ENCODE measurements around the gene BCR.
"Not testable (repeated sequence)": the region's sequence is repeated elsewhere in the genome, so short reads cannot be mapped to it uniquely, and the experiment has no call there.

Gene BCR

DNA sequence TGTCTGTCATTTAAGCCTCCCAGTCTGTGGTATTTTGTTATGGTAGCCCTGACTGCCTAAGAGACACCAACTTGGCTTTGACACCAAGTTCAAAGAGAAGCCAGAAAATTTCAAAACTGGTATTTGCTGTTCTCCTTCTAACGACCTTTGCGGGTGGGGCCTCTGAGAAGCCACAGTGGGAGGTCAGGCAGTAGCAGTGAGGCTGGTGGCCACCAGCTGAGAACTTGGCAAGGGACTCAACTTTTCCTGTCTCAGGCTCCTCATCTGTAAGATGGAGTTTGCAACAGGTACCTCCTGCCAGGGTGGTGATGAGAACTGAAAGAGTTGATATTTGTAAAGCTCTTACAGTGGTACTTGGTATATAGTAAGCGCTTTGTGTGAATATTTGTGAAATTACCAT lies 183.4 kb downstream of the BCR start:
- Histone ChIP-seq H3K9me3 (ENCODE audit: severe bottlenecking) (no peaks in the 10 kb centered on the region), H3K36me3 (ENCODE audit: low read depth) (no peaks in the 10 kb centered on the region), H3K27ac (ENCODE audit: poor library complexity, severe bottlenecking) (no peak overlapping the region), H3K27me3 (ENCODE audit: insufficient read depth, poor library complexity, severe bottlenecking) (peaks cover 5% of the 10 kb centered on the region), H3K4me3 (ENCODE audit: severe bottlenecking) (no peak overlapping the region), H3K4me1 (ENCODE audit: insufficient read depth, poor library complexity, severe bottlenecking) (no peaks in the 10 kb centered on the region)
- TF ChIP-seq, protein P1, sequence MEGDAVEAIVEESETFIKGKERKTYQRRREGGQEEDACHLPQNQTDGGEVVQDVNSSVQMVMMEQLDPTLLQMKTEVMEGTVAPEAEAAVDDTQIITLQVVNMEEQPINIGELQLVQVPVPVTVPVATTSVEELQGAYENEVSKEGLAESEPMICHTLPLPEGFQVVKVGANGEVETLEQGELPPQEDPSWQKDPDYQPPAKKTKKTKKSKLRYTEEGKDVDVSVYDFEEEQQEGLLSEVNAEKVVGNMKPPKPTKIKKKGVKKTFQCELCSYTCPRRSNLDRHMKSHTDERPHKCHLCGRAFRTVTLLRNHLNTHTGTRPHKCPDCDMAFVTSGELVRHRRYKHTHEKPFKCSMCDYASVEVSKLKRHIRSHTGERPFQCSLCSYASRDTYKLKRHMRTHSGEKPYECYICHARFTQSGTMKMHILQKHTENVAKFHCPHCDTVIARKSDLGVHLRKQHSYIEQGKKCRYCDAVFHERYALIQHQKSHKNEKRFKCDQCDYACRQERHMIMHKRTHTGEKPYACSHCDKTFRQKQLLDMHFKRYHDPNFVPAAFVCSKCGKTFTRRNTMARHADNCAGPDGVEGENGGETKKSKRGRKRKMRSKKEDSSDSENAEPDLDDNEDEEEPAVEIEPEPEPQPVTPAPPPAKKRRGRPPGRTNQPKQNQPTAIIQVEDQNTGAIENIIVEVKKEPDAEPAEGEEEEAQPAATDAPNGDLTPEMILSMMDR (IDR thresholded peaks at IDR 0.05; ENCODE audit: poor library complexity, severe bottlenecking) = no peak
- DNase-seq (ENCODE audit: low spot score) (no peak), ATAC-seq (ENCODE audit: low read depth) (no peak)

DNA sequence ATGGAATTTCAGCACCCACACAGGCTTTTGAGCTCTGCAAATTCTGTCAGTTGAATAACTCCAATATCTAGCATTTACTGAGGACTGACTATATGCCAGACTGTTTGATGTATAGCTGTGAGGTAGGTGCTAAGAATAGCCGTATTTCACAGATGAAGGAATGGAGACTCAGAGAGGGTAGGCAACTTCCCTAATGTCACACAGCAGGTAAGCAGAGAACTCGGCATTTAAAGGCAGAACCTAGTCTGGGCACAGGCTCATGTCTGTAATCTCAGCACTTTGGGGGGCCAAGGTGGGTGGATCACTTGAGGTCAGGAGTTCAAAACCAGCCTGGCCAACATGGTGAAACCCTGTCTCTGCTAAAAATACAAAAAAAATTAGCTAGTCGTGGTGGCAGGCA lies 184.1 kb downstream of the BCR start:
- ATAC-seq (ENCODE audit: low read depth) (no peak), DNase-seq (ENCODE audit: low spot score) (no peak)
- H3K27ac ChIP-seq (ENCODE audit: poor library complexity, severe bottlenecking) = no peak overlapping the region
- no peaks in the 10 kb centered on the region for H3K36me3 ChIP-seq (ENCODE audit: low read depth)
- H3K4me1 ChIP-seq (ENCODE audit: insufficient read depth, poor library complexity, severe bottlenecking) = no peaks in the 10 kb centered on the region
- no peaks in the 10 kb centered on the region for H3K9me3 ChIP-seq (ENCODE audit: severe bottlenecking)
- TF ChIP-seq, protein P1 (IDR thresholded peaks at IDR 0.05; ENCODE audit: poor library complexity, severe bottlenecking) = no peak
- H3K27me3 ChIP-seq (ENCODE audit: insufficient read depth, poor library complexity, severe bottlenecking) = peaks cover 5% of the 10 kb centered on the region
- no peak overlapping the region for H3K4me3 ChIP-seq (ENCODE audit: severe bottlenecking)

DNA sequence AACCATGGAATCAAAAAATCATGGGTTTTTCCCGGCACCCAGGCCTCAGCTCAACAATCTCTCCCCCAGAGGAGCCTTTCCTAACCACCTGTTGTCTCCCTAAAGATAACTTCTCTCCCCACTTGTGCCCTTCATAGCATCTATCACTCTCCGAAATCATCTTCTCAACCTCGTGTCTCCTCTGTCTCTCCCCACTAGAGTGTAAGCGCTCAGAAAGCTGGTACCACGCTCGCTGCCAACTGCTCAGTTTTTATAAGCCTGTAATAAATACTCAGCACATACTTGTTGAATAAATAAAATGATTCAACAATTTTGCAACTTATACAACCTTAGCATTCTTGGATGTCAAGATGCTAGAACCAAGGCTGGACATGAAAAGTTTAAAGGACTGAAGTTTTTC lies 185.2 kb downstream of the BCR start:
- Histone ChIP-seq H3K4me1 (ENCODE audit: insufficient read depth, poor library complexity, severe bottlenecking) (no peaks in the 10 kb centered on the region), H3K9me3 (ENCODE audit: severe bottlenecking) (no peaks in the 10 kb centered on the region), H3K36me3 (ENCODE audit: low read depth) (no peaks in the 10 kb centered on the region), H3K27me3 (ENCODE audit: insufficient read depth, poor library complexity, severe bottlenecking) (peaks cover 5% of the 10 kb centered on the region), H3K4me3 (ENCODE audit: severe bottlenecking) (no peak overlapping the region), H3K27ac (ENCODE audit: poor library complexity, severe bottlenecking) (no peak overlapping the region)
- DNase-seq (ENCODE audit: low spot score) (no peak), ATAC-seq (ENCODE audit: low read depth) (no peak)
- TF ChIP-seq, protein P1 (IDR thresholded peaks at IDR 0.05; ENCODE audit: poor library complexity, severe bottlenecking) = no peak

DNA sequence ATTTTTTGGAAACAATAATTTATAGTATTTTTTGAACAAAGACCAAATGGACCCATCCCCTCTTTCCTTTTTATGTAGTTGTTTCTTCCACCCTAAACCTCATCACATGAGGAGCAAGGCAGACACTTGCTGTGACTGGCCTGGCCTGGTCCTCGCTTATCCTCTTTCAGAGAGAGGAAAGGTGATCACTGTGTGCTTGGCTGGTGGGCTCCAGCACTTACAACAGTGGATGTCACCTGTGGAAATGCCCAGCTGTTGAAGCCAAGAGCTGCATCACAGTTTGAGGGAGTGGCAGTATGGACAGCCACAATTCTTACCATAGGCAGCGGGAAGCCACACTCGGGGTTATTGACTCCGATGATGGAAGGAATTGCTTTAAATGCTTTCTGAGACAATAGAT lies 185.7 kb downstream of the BCR start:
- H3K36me3 ChIP-seq (ENCODE audit: low read depth) = no peaks in the 10 kb centered on the region
- H3K27me3 ChIP-seq (ENCODE audit: insufficient read depth, poor library complexity, severe bottlenecking) = peaks cover 5% of the 10 kb centered on the region
- DNase-seq (ENCODE audit: low spot score) = no peak
- no peak overlapping the region for H3K27ac ChIP-seq (ENCODE audit: poor library complexity, severe bottlenecking)
- ATAC-seq (ENCODE audit: low read depth) = no peak
- no peaks in the 10 kb centered on the region for H3K4me1 ChIP-seq (ENCODE audit: insufficient read depth, poor library complexity, severe bottlenecking)
- H3K9me3 ChIP-seq (ENCODE audit: severe bottlenecking) = no peaks in the 10 kb centered on the region
- no peak overlapping the region for H3K4me3 ChIP-seq (ENCODE audit: severe bottlenecking)
- TF ChIP-seq, protein P1 (IDR thresholded peaks at IDR 0.05; ENCODE audit: poor library complexity, severe bottlenecking) = no peak

DNA sequence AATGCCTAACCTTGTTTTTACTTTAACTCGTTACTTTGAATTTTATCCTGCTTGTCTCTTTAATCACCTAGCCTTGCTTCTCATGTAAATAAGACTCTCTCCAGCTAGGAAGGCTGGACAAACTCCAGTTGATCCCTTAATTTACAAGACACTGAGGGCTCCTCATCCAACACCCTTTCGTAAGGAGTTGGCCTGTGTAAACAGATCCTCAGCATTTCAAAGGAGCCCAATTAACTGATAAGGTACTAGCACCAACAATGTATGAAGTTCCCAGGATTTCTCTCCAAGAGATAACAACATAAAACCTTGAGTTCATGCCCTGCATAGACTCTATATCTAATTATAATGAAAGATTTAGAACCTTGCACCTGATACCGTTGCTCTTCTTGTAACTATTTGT lies 186.9 kb downstream of the BCR start:
- not testable (repeated sequence) for H3K27me3 ChIP-seq (ENCODE audit: insufficient read depth, poor library complexity, severe bottlenecking); ATAC-seq (ENCODE audit: low read depth)

More for the DNA sequence above, 186.9 kb downstream of the BCR start:
- not testable (repeated sequence) for H3K27ac ChIP-seq (ENCODE audit: poor library complexity, severe bottlenecking); DNase-seq (ENCODE audit: low spot score); H3K4me1 ChIP-seq (ENCODE audit: insufficient read depth, poor library complexity, severe bottlenecking); H3K9me3 ChIP-seq (ENCODE audit: severe bottlenecking); H3K4me3 ChIP-seq (ENCODE audit: severe bottlenecking); H3K36me3 ChIP-seq (ENCODE audit: low read depth)
